Transverse colon (tissue), 4 donors: ENCODE measurements around the gene TRIM56.

ENCODE experiments used
- CTCF ChIP-seq, 5 experiments: fragments of 200-600 bp in 3 of 5; fragments of 450-650 bp in 2 of 5; sonication (generic) in 3 of 5; IDR thresholded peaks; 1 replicate in 2 of 5; 2 replicates in 3 of 5; pipeline ENCODE4 v1.5.1; 2016 to 2017; ENCODE audit warnings: antibody characterized with exemption in 5 of 5, inconsistent platforms in 3 of 5, mild to moderate bottlenecking in 2 of 5, moderate library complexity in 1 of 5
- EP300 ChIP-seq: sonication (generic); formaldehyde crosslinking; IDR thresholded peaks from one replicate; pipeline ENCODE4 v1.6.1; 2017; ENCODE audit warnings: antibody characterized with exemption, low read depth
- POLR2A ChIP-seq: fragments of 450-650 bp; IDR thresholded peaks from one replicate; pipeline ENCODE4 v1.6.1; 2016; ENCODE audit warnings: antibody characterized with exemption, mild to moderate bottlenecking, moderate library complexity
- POLR2AphosphoS5 ChIP-seq, 3 donors: sonication (generic); formaldehyde crosslinking; IDR thresholded peaks; one replicate each; pipeline ENCODE4 v1.6.1; 2016; ENCODE audit warnings: antibody characterized with exemption in 3 of 3

- no peak for TF ChIP-seq POLR2A
- TF ChIP-seq CTCF (IDR thresholded peaks at IDR 0.05), result no peak
- TF ChIP-seq POLR2AphosphoS5 (IDR thresholded peaks at IDR 0.05), result no peak
- TF ChIP-seq EP300, result no peak
These were observed 49.2 kb downstream of the TRIM56 start for GRCh38 chr7:101134399-101134980.
